ENCODE measurements around the gene HDAC8.

Gene HDAC8

DNA sequence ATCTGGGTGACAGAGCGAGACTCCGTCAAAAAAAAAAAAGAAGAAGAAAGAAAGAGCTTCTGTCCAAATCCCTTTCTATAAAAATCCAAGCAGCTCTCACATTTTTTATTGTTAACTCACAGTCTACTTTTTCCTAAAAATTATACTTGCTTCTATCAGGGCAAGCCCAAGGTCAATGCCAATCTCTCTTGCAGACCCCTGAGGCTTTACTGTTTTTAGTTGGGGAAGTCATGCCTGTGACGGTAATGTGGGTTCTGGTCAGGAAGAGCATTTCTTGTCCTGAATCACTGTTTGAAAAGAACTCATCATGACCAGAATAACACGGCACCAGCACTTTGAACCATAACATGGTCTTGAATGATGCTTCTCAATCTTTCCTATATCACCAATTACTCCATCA lies 212.3 kb downstream of the HDAC8 start:
- Histone ChIP-seq H3K9me3 (no peaks in the 10 kb centered on the region), H3K36me3 (no peaks in the 10 kb centered on the region), H3K27ac (no peak overlapping the region), H3K4me3 (no peak overlapping the region), H3K27me3 (no peaks in the 10 kb centered on the region), H3K4me1 (no peaks in the 10 kb centered on the region)
- intact Hi-C loops (cut with DNase I; ENCODE audit: low total_unique reads): no loop called here
- TF ChIP-seq, protein P1, sequence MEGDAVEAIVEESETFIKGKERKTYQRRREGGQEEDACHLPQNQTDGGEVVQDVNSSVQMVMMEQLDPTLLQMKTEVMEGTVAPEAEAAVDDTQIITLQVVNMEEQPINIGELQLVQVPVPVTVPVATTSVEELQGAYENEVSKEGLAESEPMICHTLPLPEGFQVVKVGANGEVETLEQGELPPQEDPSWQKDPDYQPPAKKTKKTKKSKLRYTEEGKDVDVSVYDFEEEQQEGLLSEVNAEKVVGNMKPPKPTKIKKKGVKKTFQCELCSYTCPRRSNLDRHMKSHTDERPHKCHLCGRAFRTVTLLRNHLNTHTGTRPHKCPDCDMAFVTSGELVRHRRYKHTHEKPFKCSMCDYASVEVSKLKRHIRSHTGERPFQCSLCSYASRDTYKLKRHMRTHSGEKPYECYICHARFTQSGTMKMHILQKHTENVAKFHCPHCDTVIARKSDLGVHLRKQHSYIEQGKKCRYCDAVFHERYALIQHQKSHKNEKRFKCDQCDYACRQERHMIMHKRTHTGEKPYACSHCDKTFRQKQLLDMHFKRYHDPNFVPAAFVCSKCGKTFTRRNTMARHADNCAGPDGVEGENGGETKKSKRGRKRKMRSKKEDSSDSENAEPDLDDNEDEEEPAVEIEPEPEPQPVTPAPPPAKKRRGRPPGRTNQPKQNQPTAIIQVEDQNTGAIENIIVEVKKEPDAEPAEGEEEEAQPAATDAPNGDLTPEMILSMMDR (IDR thresholded peaks at IDR 0.05): no peak
- no peak for DNase-seq

DNA sequence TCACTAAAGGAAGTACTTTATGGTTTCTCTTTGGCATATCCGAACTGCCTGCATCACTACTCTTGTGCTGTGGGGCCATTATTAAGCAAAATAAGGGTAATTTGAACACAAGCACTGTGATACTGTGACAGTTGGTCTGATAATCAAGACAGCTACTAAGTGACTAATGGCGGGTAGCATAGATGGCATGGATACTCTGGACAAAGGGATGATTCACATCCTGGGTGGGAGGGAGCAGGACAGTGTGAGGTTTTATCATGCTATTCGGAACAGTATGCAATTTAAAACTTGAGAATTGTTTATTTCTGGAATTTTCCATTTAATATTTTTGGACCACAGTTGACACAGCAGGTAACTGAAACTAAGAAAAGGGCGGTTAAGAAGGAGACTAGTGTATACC lies 214.3 kb downstream of the HDAC8 start:
- no peak for DNase-seq
- H3K4me1 ChIP-seq: no peaks in the 10 kb centered on the region
- TF ChIP-seq, protein P1 (IDR thresholded peaks at IDR 0.05): no peak
- no peaks in the 10 kb centered on the region for H3K9me3 ChIP-seq
- intact Hi-C loops (cut with DNase I; ENCODE audit: low total_unique reads): no loop called here
- no peaks in the 10 kb centered on the region for H3K36me3 ChIP-seq
- no peak overlapping the region for H3K4me3 ChIP-seq
- no peaks in the 10 kb centered on the region for H3K27me3 ChIP-seq
- no peak overlapping the region for H3K27ac ChIP-seq

DNA sequence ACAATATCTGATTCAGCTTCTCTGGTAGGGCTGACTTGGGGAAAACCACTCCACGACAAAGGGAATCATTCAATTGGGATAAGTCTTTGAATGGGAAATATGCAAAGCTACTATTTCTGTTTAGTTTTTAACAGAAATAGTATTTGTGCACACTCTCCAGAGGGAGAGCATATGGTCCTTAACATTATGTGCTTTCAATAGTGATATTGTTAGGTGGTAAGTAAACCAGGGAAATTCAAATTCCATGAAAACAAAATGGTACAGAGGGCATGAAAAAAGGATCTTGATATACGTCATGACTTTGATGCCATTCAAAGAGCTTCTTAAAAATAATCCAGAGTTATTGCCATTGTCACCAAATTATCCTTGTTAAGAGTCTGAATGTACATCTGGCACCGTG lies 219.9 kb downstream of the HDAC8 start:
- Histone ChIP-seq H3K4me3 (no peak overlapping the region), H3K36me3 (peaks cover 0 to 15% (median 0%) of the 10 kb centered on the region in 3 donors), H3K4me1 (no peaks in the 10 kb centered on the region), H3K27me3 (no peaks in the 10 kb centered on the region), H3K27ac (no peak overlapping the region), H3K9me3 (no peaks in the 10 kb centered on the region)
- TF ChIP-seq, protein P1 (IDR thresholded peaks at IDR 0.05): no peak
- no peak for DNase-seq
- intact Hi-C loops (cut with DNase I; ENCODE audit: low total_unique reads): no loop called here

DNA sequence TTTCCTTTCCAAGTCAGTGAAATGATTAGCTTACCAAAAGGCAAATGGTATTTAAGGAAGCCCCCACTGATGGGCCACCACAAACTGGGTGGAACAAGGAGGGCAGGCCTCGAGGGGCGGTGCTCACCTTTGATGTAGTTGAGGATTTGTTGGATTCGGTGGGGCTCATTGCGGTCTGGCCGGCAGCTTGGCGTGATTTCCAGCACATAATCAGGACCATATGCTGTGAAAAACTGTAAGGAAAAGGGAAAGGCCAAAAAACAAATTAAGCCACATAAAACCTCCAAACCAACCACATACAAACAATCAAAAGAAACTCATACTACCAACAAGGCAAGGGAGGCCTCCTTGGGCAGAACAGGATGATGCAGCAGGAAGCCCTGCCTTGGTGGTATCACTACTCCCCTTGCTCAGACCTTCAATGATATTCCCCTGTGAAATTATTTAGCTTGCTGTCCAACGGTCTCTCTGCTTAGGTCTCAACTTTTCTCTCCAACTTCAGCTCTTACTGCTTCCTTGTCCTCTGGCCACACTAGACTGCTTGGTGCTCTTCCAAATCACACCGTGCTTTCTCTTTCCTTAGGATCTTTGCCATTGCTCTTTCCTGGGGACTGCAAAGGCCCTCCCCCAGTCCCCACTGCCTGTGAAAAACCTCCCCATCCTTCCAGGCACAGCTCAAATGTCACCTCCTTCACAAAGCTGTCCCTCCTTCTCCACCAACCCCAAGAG lies 220.9 kb downstream of the HDAC8 start:
- H3K27ac ChIP-seq: no peak overlapping the region
- H3K9me3 ChIP-seq: no peaks in the 10 kb centered on the region
- no peak overlapping the region for H3K4me3 ChIP-seq
- DNase-seq: no peak
- H3K27me3 ChIP-seq: no peaks in the 10 kb centered on the region
- TF ChIP-seq, protein P1 (IDR thresholded peaks at IDR 0.05): no peak
- H3K36me3 ChIP-seq: peaks cover 0 to 15% (median 0%) of the 10 kb centered on the region in 3 donors
- no peaks in the 10 kb centered on the region for H3K4me1 ChIP-seq
- intact Hi-C loops (cut with DNase I; ENCODE audit: low total_unique reads): no loop called here

DNA sequence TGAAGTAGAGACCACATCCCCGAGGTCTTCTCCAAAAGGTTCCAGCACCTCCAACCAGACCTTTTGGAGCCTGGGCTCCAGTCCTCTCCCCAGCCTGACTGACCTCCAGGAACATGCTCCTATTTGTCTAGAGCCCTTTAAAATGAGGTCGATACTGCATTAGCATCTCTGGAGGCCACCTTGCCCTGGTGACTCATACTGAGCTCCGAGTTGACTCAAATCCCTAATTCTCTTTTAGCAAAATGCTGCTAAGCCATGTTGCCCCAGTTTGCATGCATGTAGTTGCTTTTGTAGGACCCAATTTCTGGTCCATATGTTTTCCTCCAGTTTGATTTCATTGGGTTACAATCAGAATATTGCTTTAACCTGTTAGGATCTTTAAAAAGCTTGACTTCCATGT lies 223.5 kb downstream of the HDAC8 start:
- Histone ChIP-seq H3K4me1 (no peaks in the 10 kb centered on the region), H3K27ac (no peak overlapping the region), H3K27me3 (no peaks in the 10 kb centered on the region), H3K36me3 (peaks cover 0 to 15% (median 0%) of the 10 kb centered on the region in 3 donors), H3K9me3 (no peaks in the 10 kb centered on the region), H3K4me3 (no peak overlapping the region)
- TF ChIP-seq, protein P1 (IDR thresholded peaks at IDR 0.05): no peak
- DNase-seq: no peak
- intact Hi-C loops (cut with DNase I; ENCODE audit: low total_unique reads): no loop called here
